Measurements from ENCODE around the gene MEIS3. TPM values are rescaled to one million over a fixed set of nuclear protein-coding genes. Genes with fewer than 3 reads are reported as not detected.

MEIS3 gene
- total and polyA plus RNA-seq, 10 of the 15 experiments (the other 5 are each of a cell fraction or from before 2014, with no cell fraction given), result 0.05 to 0.23 TPM; not detected in 8

DNA sequence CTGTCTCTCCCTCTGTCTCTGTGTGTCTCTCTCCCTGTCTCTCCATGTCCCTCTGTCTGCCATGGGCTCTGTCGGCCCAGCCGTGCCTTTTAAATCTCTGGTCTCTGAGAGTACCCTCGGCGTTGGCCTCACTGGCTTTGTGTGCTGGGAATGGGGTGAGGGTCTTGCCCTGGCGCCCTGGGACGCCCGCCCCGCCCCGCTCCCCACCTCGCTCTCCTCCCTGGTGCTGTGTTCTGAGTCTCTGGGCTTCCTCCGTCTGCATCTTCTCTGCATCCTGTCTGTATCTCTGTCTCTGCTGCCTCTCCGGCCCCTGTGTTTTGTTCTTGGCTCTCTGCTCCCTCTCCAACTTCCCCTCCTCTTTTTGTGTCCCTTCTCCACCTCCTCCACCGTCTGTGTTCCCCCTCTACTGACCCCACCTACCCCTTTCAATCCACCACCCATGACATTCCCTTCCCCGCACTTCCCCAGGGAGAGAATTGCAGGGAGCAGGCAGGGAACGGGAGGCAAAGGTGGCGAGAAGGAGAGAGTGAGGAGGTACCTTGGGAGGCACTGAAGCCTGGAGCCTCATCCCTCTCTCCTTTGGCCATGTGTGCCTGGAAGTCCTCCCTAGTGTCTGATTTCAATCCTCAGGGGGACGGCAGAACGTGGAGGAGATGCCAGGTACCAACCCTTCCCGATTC is 4.0 kb upstream of the MEIS3 start:
- WGBS (ENCODE audit: insufficient coverage, insufficient replicate concordance, low lambda C conversion rate, missing lambda C conversion rate), result 11% methylated on average over 15 of the region's 19 CpGs
- no peak overlapping the region for H3K27ac ChIP-seq (ENCODE audit: control insufficient read depth, insufficient read depth)
- H3K79me2 ChIP-seq (ENCODE audit: control insufficient read depth, insufficient read depth, low read length), result no peaks in the 10 kb centered on the region
- H3K27me3 ChIP-seq (replicated peaks in 1 of 2; ENCODE audit: control insufficient read depth in 2 of 2, insufficient read depth in 2 of 2, low read length in 1 of 2), result peaks cover 4 to 17% of the 10 kb centered on the region in 2 experiments
- ChIA-PET SMC1A (ENCODE audit: uncharacterized antibody, unreplicated experiment) (no interaction called here), RAD21 (ENCODE audit: unreplicated experiment) (no interaction called here), CTCF (no interaction called here), POLR2A (no interaction called here)
- no peaks in the 10 kb centered on the region for H3K9me3 ChIP-seq (replicated peaks; ENCODE audit: control insufficient read depth, insufficient read depth, low read length)
- in situ Hi-C loops (cut with MboI), result no loop called here
- H3K9ac ChIP-seq (ENCODE audit: control insufficient read depth, insufficient read depth, low read length), result no peak overlapping the region
- H3K36me3 ChIP-seq (ENCODE audit: control insufficient read depth in 2 of 2, insufficient read depth in 2 of 2, low read length in 1 of 2), result no peaks in the 10 kb centered on the region
- H2AFZ ChIP-seq (ENCODE audit: control insufficient read depth, low read depth, low read length), result no peak overlapping the region
- intact Hi-C loops (cut with micrococcal nuclease; ENCODE audit: unreplicated experiment), result no loop called here
- no TSS peak for BruUV-seq (replicated peaks)
- H3K4me3 ChIP-seq, result no peak overlapping the region
- no peak for TF ChIP-seq NBN (IDR thresholded peaks at IDR 0.05)
- FAIRE-seq, result no peak
- DNase-seq (ENCODE audit: low read depth, low spot score), result no peak
- H3K4me1 ChIP-seq (ENCODE audit: control insufficient read depth, insufficient read depth, low read length), result peaks cover 5% of the 10 kb centered on the region
- H4K20me1 ChIP-seq (ENCODE audit: control insufficient read depth, insufficient read depth), result no peaks in the 10 kb centered on the region
- H3K4me2 ChIP-seq (ENCODE audit: control insufficient read depth, insufficient read depth), result no peak overlapping the region
- ATAC-seq, result no peak

DNA sequence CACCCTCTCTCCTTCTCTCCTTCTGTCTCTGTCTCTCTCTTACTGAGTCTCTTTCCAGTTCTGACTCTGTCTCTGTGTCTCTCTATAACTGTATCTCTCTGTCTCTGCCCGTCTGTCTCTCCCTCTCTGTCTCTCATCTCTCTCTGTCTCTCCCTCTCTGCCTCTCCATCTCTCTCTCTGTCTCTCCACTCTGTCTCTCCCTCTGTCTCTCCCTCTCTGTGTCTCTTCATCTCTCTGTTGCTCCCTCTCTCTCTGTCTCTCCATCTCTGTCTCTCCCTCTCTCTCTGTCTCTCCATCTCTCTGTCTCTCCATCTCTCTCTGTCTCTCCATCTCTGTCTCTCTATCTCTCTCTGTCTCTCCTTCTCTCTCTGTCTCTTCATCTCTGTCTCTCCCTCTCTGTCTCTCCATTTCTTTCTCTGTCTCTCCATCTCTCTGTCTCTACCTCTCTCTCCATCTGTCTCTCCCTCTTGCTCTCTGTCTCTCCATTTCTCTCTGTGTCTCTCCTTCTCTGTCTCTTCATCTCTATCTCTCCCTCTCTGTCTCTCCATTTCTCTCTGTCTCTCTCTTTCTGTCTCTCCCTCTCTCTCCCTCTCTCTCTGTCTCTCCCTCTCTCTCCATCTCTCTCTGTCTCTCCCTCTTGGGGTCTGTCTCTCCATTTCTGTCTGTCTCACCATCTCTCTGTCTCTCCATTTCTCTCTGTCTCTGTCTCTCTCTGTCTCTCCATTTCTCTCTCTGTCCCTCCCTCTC is 3.3 kb upstream of the MEIS3 start:
- Histone ChIP-seq H3K27ac (ENCODE audit: control insufficient read depth, insufficient read depth) (no peak overlapping the region), H3K9me3 (replicated peaks; ENCODE audit: control insufficient read depth, insufficient read depth, low read length) (no peaks in the 10 kb centered on the region), H3K27me3 (replicated peaks in 1 of 2; ENCODE audit: control insufficient read depth in 2 of 2, insufficient read depth in 2 of 2, low read length in 1 of 2) (peaks cover 9 to 17% of the 10 kb centered on the region in 2 experiments), H2AFZ (ENCODE audit: control insufficient read depth, low read depth, low read length) (no peak overlapping the region), H4K20me1 (ENCODE audit: control insufficient read depth, insufficient read depth) (no peaks in the 10 kb centered on the region), H3K4me1 (ENCODE audit: control insufficient read depth, insufficient read depth, low read length) (no peaks in the 10 kb centered on the region; the same call in 1 of the 2 replicates), H3K9ac (ENCODE audit: control insufficient read depth, insufficient read depth, low read length) (no peak overlapping the region), H3K36me3 (ENCODE audit: control insufficient read depth in 2 of 2, insufficient read depth in 2 of 2, low read length in 1 of 2) (no peaks in the 10 kb centered on the region), H3K4me3 (no peak overlapping the region), H3K79me2 (ENCODE audit: control insufficient read depth, insufficient read depth, low read length) (no peaks in the 10 kb centered on the region), H3K4me2 (ENCODE audit: control insufficient read depth, insufficient read depth) (no peak overlapping the region)
- BruUV-seq (replicated peaks), result no TSS peak
- TF ChIP-seq RUNX3 (IDR thresholded peaks at IDR 0.05; ENCODE audit: low read length), result no peak
- no peak for TF ChIP-seq WRNIP1 (IDR thresholded peaks at IDR 0.05; ENCODE audit: borderline replicate concordance, low read depth, low read length)
- TF ChIP-seq IRF4 (IDR thresholded peaks at IDR 0.05; ENCODE audit: low read depth, low read length), result no peak
- TF ChIP-seq RB1 (IDR thresholded peaks at IDR 0.05; ENCODE audit: borderline replicate concordance), result no peak
- no peak for TF ChIP-seq RCOR1 (conservative IDR thresholded peaks at IDR 0.05; ENCODE audit: low read depth, low read length)
- TF ChIP-seq STAT3 (IDR thresholded peaks at IDR 0.05; ENCODE audit: low read depth, low read length), result no peak
- no peak for TF ChIP-seq MEF2B (IDR thresholded peaks at IDR 0.05; ENCODE audit: partially characterized antibody, poor library complexity, severe bottlenecking)
- no peak for TF ChIP-seq CBFB (IDR thresholded peaks at IDR 0.05; ENCODE audit: low read depth)
- no peak for TF ChIP-seq DPF2 (IDR thresholded peaks at IDR 0.05)
- TF ChIP-seq BMI1 (IDR thresholded peaks at IDR 0.05; ENCODE audit: borderline replicate concordance), result no peak
- no peak for TF ChIP-seq ZNF207 (IDR thresholded peaks at IDR 0.05; ENCODE audit: borderline replicate concordance)
- SMC1A ChIA-PET (ENCODE audit: uncharacterized antibody, unreplicated experiment), result no interaction called here
- WGBS (ENCODE audit: insufficient coverage, insufficient replicate concordance, low lambda C conversion rate, missing lambda C conversion rate), result 0% methylated on average over 1 of the region's 1 CpG
- intact Hi-C loops (cut with micrococcal nuclease; ENCODE audit: unreplicated experiment), result no loop called here
- in situ Hi-C loops (cut with MboI), result no loop called here
- FAIRE-seq, result no peak
- CTCF ChIA-PET, result no interaction called here
- POLR2A ChIA-PET, result no interaction called here
- RAD21 ChIA-PET (ENCODE audit: unreplicated experiment), result no interaction called here
- ATAC-seq, result no peak
- DNase-seq (ENCODE audit: low read depth, low spot score), result no peak
